Nucleus accumbens (tissue), 56 donors: ENCODE measurements around the gene EFS.
"Not testable (repeated sequence)": the region's sequence is repeated elsewhere in the genome, so short reads cannot be mapped to it uniquely, and the experiment has no call there.

ENCODE experiments used
- DNase-seq, 56 donors: peaks; one replicate each; lab custom pipeline; 2025; lab: John Stamatoyannopoulos, UW

Gene EFS

GRCh38 chr14:23400496-23401149 is 35.7 kb upstream of the EFS start:
- not testable (repeated sequence) for DNase-seq

DNA sequence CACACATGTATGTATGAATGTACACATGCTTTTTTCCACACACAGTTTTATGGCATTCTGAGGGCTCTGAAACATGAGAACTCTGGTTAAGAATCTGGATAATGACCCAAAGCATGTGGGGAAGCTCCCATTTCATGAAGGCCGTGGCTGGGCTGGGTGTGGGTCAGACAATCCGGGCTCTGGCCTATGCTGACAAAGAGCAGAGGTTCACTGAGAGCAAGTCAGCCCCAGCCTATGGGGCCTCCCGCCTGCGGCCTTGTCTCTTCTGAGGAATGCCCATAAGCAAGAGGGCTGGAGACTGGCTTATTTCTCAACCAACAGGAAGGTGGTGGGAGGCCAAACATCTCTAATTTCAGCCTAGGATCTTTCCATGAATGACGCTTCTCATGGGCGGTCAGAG is 34.6 kb upstream of the EFS start:
- no peak for DNase-seq

GRCh38 chr14:23399136-23399535 is 34.2 kb upstream of the EFS start:
- DNase-seq, result no peak

GRCh38 chr14:23398348-23398747 is 33.4 kb upstream of the EFS start:
- no peak for DNase-seq

GRCh38 chr14:23396781-23397407 is 31.9 kb upstream of the EFS start:
- no peak for DNase-seq

- no peak for DNase-seq
Observed at GRCh38 chr14:23396126-23396525, 31.2 kb upstream of the EFS start.

DNA sequence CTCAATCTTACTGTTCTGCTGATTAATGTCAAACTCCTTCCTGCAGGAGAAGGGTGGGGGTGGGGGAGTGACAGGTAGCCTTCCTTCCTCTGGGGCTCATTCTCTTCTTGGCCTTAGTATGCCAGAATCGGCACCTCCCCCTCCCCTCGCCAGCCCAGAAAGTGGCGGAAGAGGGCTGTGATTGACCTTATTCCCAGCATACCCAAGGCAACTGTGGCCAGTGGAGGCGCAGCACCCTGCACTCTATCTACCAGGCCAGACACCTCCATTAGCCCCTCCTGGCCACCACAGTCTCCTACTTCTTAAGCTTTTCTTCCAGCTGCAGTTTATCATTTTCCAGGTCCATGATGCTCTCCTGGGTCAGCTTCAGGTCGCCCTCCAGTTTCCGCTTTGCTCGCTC is 27.6 kb upstream of the EFS start:
- no peak for DNase-seq

GRCh38 chr14:23389871-23390270 is 24.9 kb upstream of the EFS start:
- DNase-seq, result not testable (repeated sequence)

GRCh38 chr14:23389396-23389795 is 24.4 kb upstream of the EFS start:
- DNase-seq, result no peak

DNA sequence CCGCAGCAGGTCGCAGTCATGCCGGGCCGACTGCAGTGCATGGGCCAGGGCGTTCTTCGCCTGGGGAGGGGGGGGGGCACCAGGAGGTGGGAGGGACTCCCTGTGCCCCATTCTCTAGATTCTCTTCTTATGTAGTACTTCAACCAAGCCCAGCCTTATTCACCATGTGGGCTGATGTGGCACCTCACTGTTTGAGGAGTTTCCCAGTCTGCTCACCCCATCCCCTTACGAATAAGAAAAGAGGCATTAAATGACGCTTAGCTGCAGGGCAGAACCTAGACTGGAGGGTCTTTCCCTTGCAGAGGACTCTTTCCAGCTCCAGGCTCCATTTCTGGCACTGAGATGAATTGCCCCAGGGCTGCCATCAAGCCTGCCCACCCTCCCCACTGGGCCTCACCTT is 24.0 kb upstream of the EFS start:
- DNase-seq, result no peak

- no peak for DNase-seq
Observed at GRCh38 chr14:23387916-23388882, 23.2 kb upstream of the EFS start.

DNA sequence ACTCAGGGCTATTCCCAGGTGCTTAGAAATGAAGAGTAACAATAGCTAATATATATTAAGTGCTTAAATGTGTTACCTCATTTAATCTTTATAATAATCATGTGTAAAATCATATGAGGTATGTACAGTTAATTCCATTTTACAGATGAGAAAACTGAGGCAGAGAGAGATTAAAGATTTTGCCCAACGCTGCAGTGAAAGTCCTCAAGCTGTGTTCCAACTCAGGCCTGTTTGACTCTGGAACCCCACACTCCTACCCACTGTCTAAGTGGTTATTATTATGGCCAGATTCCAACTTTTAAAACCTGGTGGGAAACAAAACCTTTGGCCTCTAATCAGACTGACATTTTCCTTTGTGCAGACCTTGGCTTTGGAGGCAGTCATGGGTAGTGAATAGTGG is 22.0 kb upstream of the EFS start:
- DNase-seq, result no peak

DNA sequence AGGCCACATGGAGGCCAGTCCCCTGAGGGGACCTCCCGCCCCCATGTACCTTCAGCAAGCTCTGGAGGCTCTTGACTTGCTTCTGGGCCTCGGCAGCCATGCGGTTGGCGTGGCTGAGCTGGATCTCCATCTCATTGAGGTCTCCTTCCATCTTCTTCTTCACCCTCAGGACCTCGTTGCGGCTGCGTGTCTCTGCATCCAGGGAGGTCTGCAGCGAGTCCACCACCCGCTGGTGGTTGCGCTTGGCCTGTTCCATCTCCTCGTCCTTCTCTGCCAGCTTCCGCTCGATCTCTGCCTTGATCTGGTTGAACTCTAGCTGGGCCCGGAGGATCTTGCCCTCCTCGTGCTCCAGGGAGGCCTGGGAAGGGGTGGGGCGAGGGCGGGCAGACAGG is 21.3 kb upstream of the EFS start:
- DNase-seq, result not testable (repeated sequence)

DNA sequence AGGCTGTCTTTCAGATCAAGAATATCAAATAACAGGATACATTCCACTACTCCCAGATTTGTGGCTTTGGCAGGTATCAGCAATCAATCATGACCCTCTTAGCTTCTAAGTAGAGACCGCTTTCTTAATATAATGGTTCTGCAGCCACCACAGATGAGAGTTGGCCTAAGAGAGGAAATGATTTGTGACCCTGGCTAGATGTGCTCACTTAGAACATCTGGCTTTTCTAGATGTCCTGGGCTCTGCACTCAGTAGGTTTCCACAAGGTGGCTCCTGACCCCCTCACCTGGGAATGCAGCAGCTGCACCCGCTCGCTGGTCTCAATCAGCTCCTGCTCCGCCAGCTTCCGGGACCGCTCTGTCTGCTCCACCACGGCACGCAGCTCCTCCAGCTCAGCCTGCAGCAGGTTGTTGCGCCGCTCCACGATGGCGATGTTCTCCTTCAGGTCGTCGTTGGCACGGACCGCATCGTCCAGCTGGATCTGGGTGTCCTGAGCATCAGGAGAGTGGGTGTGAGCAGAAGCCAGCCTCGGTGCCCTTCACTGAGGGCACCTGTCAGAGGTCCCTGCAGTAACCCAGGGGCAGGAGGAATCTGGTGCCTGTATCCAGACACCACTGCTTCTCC is 20.8 kb upstream of the EFS start:
- no peak for DNase-seq

GRCh38 chr14:23385244-23385641 is 20.3 kb upstream of the EFS start:
- DNase-seq, result no peak

- no peak for DNase-seq
Observed at GRCh38 chr14:23384364-23385080, 19.6 kb upstream of the EFS start.

GRCh38 chr14:23382731-23383440 is 17.9 kb upstream of the EFS start:
- DNase-seq, result no peak

DNA sequence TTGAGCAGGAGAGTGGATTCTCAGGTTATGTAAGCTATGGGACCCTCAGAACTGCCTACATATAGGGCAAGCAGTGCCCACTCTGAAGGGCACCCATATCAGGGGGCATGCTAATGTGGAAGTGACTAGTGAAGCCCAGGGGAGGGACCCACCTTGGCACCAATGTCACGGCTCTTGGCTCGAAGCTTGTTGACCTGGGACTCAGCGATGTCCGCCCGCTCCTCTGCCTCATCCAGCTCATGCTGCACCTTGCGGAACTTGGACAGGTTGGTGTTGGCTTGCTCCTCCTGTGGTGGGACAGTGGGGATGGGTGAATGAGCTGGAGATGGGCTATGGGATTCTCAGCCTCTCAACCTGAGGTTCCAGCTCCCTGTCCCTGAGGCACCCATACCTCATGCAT is 17.3 kb upstream of the EFS start:
- no peak for DNase-seq

GRCh38 chr14:23381871-23382270 is 16.9 kb upstream of the EFS start:
- DNase-seq, result no peak

GRCh38 chr14:23380976-23381375 is 16.0 kb upstream of the EFS start:
- DNase-seq, result no peak
